ENCODE results near the gene SPNS1. TPM values are rescaled to one million over a fixed set of nuclear protein-coding genes. Genes with fewer than 3 reads are reported as not detected.

SPNS1 gene
- total and polyA plus RNA-seq, 9 donors: 4.5 to 25.5 (median 17.4) TPM

GRCh38 chr16:28982418-28982817 lies 7.8 kb downstream of the SPNS1 start:
- Histone ChIP-seq H3K4me1 (ENCODE audit: insufficient read depth) (no peaks in the 10 kb centered on the region), H3K27me3 (no peaks in the 10 kb centered on the region), H3K4me3 (no peak overlapping the region), H3K36me3 (no peaks in the 10 kb centered on the region), H3K27ac (no peak overlapping the region), H3K9me3 (no peaks in the 10 kb centered on the region)
- no peak for DNase-seq
- WGBS, 3 donors: 92 to 95% (median 95%) methylated on average over 10 of the region's 10 CpGs
- intact Hi-C loops (cut with DNase I): loop anchor here in 1 of 4 donors (10.0 kb wide), 1 partner anchor 752 kb away; no protein-coding TSS in a partner anchor
- no peak for TF ChIP-seq CTCF (IDR thresholded peaks at IDR 0.05)
- no peak for TF ChIP-seq EP300 (IDR thresholded peaks at IDR 0.05)
- no peak for TF ChIP-seq POLR2A (IDR thresholded peaks at IDR 0.05)

- no peak overlapping the region for H3K4me3 ChIP-seq
- H3K27me3 ChIP-seq: no peaks in the 10 kb centered on the region
- no peaks in the 10 kb centered on the region for H3K36me3 ChIP-seq
- WGBS, 3 donors: 86 to 90% (median 87%) methylated on average over 10 to 11 of the region's 11 CpGs
- no peaks in the 10 kb centered on the region for H3K4me1 ChIP-seq (ENCODE audit: insufficient read depth)
- intact Hi-C loops (cut with DNase I): loop anchor here in 1 of 4 donors (10.0 kb wide), 1 partner anchor 752 kb away; no protein-coding TSS in a partner anchor
- H3K27ac ChIP-seq: no peak overlapping the region
- H3K9me3 ChIP-seq: no peaks in the 10 kb centered on the region
- TF ChIP-seq EP300 (IDR thresholded peaks at IDR 0.05): no peak
- no peak for TF ChIP-seq POLR2A (IDR thresholded peaks at IDR 0.05)
- TF ChIP-seq CTCF (IDR thresholded peaks at IDR 0.05): no peak
- no peak for DNase-seq
Measured at GRCh38 chr16:28982949-28983348, 8.4 kb downstream of the SPNS1 start.

- H3K9me3 ChIP-seq: no peaks in the 10 kb centered on the region
- WGBS, 3 donors: 89 to 92% (median 91%) methylated on average over 18 of the region's 18 CpGs
- H3K4me3 ChIP-seq: no peak overlapping the region
- no peak overlapping the region for H3K27ac ChIP-seq
- DNase-seq: no peak
- H3K36me3 ChIP-seq: no peaks in the 10 kb centered on the region
- TF ChIP-seq CTCF (IDR thresholded peaks at IDR 0.05): no peak
- TF ChIP-seq POLR2A (IDR thresholded peaks at IDR 0.05): no peak
- no peak for TF ChIP-seq EP300 (IDR thresholded peaks at IDR 0.05)
- intact Hi-C loops (cut with DNase I): loop anchor here in 1 of 4 donors (10.0 kb wide), 1 partner anchor 751 kb away; no protein-coding TSS in a partner anchor
- no peaks in the 10 kb centered on the region for H3K27me3 ChIP-seq
- H3K4me1 ChIP-seq (ENCODE audit: insufficient read depth): no peaks in the 10 kb centered on the region
Measured at GRCh38 chr16:28983644-28984043, 9.1 kb downstream of the SPNS1 start.

- no peaks in the 10 kb centered on the region for H3K9me3 ChIP-seq
- no peaks in the 10 kb centered on the region for H3K36me3 ChIP-seq
- no peaks in the 10 kb centered on the region for H3K4me1 ChIP-seq (ENCODE audit: insufficient read depth)
- TF ChIP-seq POLR2A (IDR thresholded peaks at IDR 0.05): no peak
- no peak for TF ChIP-seq CTCF (IDR thresholded peaks at IDR 0.05)
- no peak for TF ChIP-seq EP300 (IDR thresholded peaks at IDR 0.05)
- H3K4me3 ChIP-seq: no peak overlapping the region
- 74 to 83% (median 75%) methylated on average over 9 to 12 of the region's 12 CpGs for WGBS, 3 donors
- H3K27ac ChIP-seq: no peak overlapping the region
- intact Hi-C loops (cut with DNase I): loop anchor here in 1 of 4 donors (10.0 kb wide), 1 partner anchor 751 kb away; no protein-coding TSS in a partner anchor
- no peak for DNase-seq
- no peaks in the 10 kb centered on the region for H3K27me3 ChIP-seq
Measured at GRCh38 chr16:28984091-28984490, 9.5 kb downstream of the SPNS1 start.
